Measurements from ENCODE around the gene PGD. TPM values are rescaled to one million over a fixed set of nuclear protein-coding genes. Genes with fewer than 3 reads are reported as not detected.
"Not testable (repeated sequence)": the region's sequence is repeated elsewhere in the genome, so short reads cannot be mapped to it uniquely, and the experiment has no call there.

PGD gene
- total RNA-seq, 1 donor from 2014 or later: 207 TPM

GRCh38 chr1:10415211-10415930 is 16.5 kb downstream of the PGD start:
- H3K27me3 ChIP-seq: no peaks in the 10 kb centered on the region
- Mint-ChIP-seq H3K9me3 (no peaks in the 10 kb centered on the region), H3K4me1 (no peaks in the 10 kb centered on the region), H3K36me3 (peaks cover 67% of the 10 kb centered on the region), H3K27me3 (ENCODE audit: insufficient read depth, low read depth) (peaks cover 10% of the 10 kb centered on the region), H3K4me3 (no peak overlapping the region), H3K27ac (no peak overlapping the region)
- H3K4me1 ChIP-seq: no peaks in the 10 kb centered on the region
- DNase-seq (ENCODE audit: low spot score): no peak
- no peak overlapping the region for H2AFZ ChIP-seq (replicated peaks)
- H3K9me3 ChIP-seq (ENCODE audit: low read depth): no peaks in the 10 kb centered on the region
- no peak overlapping the region for H3K4me3 ChIP-seq
- peaks cover 5% of the 10 kb centered on the region for H3F3A ChIP-seq (ENCODE audit: low read depth)
- peaks cover 17% of the 10 kb centered on the region for H4K20me1 ChIP-seq (ENCODE audit: low read depth)
- no peak overlapping the region for H3K27ac ChIP-seq
- no peak overlapping the region for H3K4me2 ChIP-seq
- H3K79me2 ChIP-seq (ENCODE audit: low read depth): no peaks in the 10 kb centered on the region
- peaks cover 25% of the 10 kb centered on the region for H3K36me3 ChIP-seq
- H3K9ac ChIP-seq: no peak overlapping the region
- no peak for TF ChIP-seq EZH2 (IDR thresholded peaks at IDR 0.05)
- no peak for TF ChIP-seq EZH2phosphoT487 (IDR thresholded peaks at IDR 0.05)
- TF ChIP-seq CTCF (IDR thresholded peaks at IDR 0.05): no peak

GRCh38 chr1:10415967-10416366 is 17.1 kb downstream of the PGD start:
- not testable (repeated sequence) for H3K4me3 ChIP-seq; DNase-seq (ENCODE audit: low spot score); H3K4me1 Mint-ChIP-seq; H3K9ac ChIP-seq; H3K9me3 Mint-ChIP-seq; H3K27me3 Mint-ChIP-seq (ENCODE audit: insufficient read depth, low read depth); H3K4me1 ChIP-seq; H3F3A ChIP-seq (ENCODE audit: low read depth); H3K79me2 ChIP-seq (ENCODE audit: low read depth); H3K4me2 ChIP-seq; H2AFZ ChIP-seq (replicated peaks); H3K27ac ChIP-seq; H3K27me3 ChIP-seq; H3K9me3 ChIP-seq (ENCODE audit: low read depth); H3K4me3 Mint-ChIP-seq; H3K27ac Mint-ChIP-seq
- Histone ChIP-seq H4K20me1 (ENCODE audit: low read depth) (peaks cover 17% of the 10 kb centered on the region), H3K36me3 (peaks cover 22% of the 10 kb centered on the region)
- peaks cover 67% of the 10 kb centered on the region for H3K36me3 Mint-ChIP-seq

GRCh38 chr1:10418741-10419140 is 19.9 kb downstream of the PGD start:
- not testable (repeated sequence) for H3K9ac ChIP-seq; H2AFZ ChIP-seq (replicated peaks); H3K9me3 Mint-ChIP-seq; H3K79me2 ChIP-seq (ENCODE audit: low read depth); H3K27me3 ChIP-seq; H3K27ac Mint-ChIP-seq; H3K4me1 Mint-ChIP-seq; H3K27me3 Mint-ChIP-seq (ENCODE audit: insufficient read depth, low read depth); H3K4me3 ChIP-seq; H3K4me1 ChIP-seq; H3K4me3 Mint-ChIP-seq; H3K4me2 ChIP-seq; DNase-seq (ENCODE audit: low spot score); H3K27ac ChIP-seq; H3K9me3 ChIP-seq (ENCODE audit: low read depth)
- Histone ChIP-seq H4K20me1 (ENCODE audit: low read depth) (peaks cover 17% of the 10 kb centered on the region), H3K36me3 (peaks cover 15% of the 10 kb centered on the region), H3F3A (ENCODE audit: low read depth) (peaks cover 11% of the 10 kb centered on the region)
- peaks cover 53% of the 10 kb centered on the region for H3K36me3 Mint-ChIP-seq

- peaks cover 10% of the 10 kb centered on the region for H3K27me3 Mint-ChIP-seq (ENCODE audit: insufficient read depth, low read depth)
- H3K27ac ChIP-seq: no peak overlapping the region
- TF ChIP-seq EZH2phosphoT487 (IDR thresholded peaks at IDR 0.05) (no peak), EZH2 (IDR thresholded peaks at IDR 0.05) (no peak), CTCF (IDR thresholded peaks at IDR 0.05) (no peak)
- H3K79me2 ChIP-seq (ENCODE audit: low read depth): no peaks in the 10 kb centered on the region
- H3K4me1 Mint-ChIP-seq: peaks cover 11% of the 10 kb centered on the region
- no peak for DNase-seq (ENCODE audit: low spot score)
- peaks cover 13% of the 10 kb centered on the region for H4K20me1 ChIP-seq (ENCODE audit: low read depth)
- no peaks in the 10 kb centered on the region for H3K27me3 ChIP-seq
- H3K4me1 ChIP-seq: no peaks in the 10 kb centered on the region
- no peak overlapping the region for H3K9ac ChIP-seq
- peak overlapping the region; percentile 74 for H3K27ac Mint-ChIP-seq
- H2AFZ ChIP-seq (replicated peaks): no peak overlapping the region
- peaks cover 14% of the 10 kb centered on the region for H3F3A ChIP-seq (ENCODE audit: low read depth)
- H3K9me3 ChIP-seq (ENCODE audit: low read depth): no peaks in the 10 kb centered on the region
- H3K36me3 Mint-ChIP-seq: peaks cover 53% of the 10 kb centered on the region
- H3K4me2 ChIP-seq: no peak overlapping the region
- no peaks in the 10 kb centered on the region for H3K9me3 Mint-ChIP-seq
- H3K4me3 Mint-ChIP-seq: no peak overlapping the region
- H3K36me3 ChIP-seq: peaks cover 13% of the 10 kb centered on the region
- H3K4me3 ChIP-seq: no peak overlapping the region
Observed at GRCh38 chr1:10419351-10419750, 20.5 kb downstream of the PGD start.
